Erythroblast (primary cell): Measurements from ENCODE around the gene THEM4.

Source experiments
- GATA1 ChIP-seq: IDR thresholded peaks from 2 replicates; pipeline ENCODE4 v1.6.1; 2011; ENCODE audit warnings: low read depth, mild to moderate bottlenecking, control low read depth, low read length, moderate library complexity
- POLR2A ChIP-seq: IDR thresholded peaks from 2 replicates; pipeline ENCODE4 v1.6.1; 2011; ENCODE audit warnings: mild to moderate bottlenecking, low read length

GRCh38 chr1:151888972-151889570 is 20.2 kb downstream of the THEM4 start:
- no peak for TF ChIP-seq POLR2A
- no peak for TF ChIP-seq GATA1
